NCI-H146 treated with DMSO at 0.1 percent for 48 hours (cell line): ENCODE data around the gene NSMF.
A peak's percentile ranks its signal among the peaks of the same experiment; 100 is the strongest.

Experiments used
- DNase-seq: peaks from one replicate; lab custom pipeline; 2025; ENCODE audit not compliant: unreplicated experiment; lab: John Stamatoyannopoulos, UW

NSMF gene

GRCh38 chr9:137433349-137433915, 25.7 kb downstream of the NSMF start:
- no peak for DNase-seq

GRCh38 chr9:137432687-137433348, 26.3 kb downstream of the NSMF start:
- no peak for DNase-seq

DNA sequence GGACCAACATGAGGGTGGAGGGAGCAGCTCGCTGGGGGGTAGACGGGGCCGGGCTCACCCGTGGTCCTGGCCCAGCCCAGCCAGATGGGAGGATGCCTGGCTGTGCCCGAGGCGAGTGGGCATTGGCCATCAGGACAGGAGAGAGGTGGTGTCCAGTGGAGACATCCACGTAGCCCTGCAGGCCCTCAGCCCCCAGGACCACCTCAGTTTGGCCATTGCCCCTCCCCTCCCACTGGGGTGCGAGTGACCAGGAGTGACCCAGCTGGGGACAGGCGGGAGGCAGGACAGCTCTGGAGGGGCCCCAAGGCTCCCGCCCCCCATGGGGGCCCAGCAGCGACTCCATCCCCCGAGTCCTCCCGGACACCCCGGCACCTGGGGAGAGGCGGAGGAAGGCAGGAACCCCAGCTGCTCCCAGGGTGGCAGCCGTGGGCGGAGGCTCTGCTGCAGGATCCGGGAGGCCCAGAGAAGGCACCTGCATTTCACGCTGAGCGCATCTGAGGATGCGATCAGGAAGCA, 27.7 kb downstream of the NSMF start:
- DNase-seq, result no peak

GRCh38 chr9:137430723-137431415, 28.3 kb downstream of the NSMF start:
- no peak for DNase-seq

DNA sequence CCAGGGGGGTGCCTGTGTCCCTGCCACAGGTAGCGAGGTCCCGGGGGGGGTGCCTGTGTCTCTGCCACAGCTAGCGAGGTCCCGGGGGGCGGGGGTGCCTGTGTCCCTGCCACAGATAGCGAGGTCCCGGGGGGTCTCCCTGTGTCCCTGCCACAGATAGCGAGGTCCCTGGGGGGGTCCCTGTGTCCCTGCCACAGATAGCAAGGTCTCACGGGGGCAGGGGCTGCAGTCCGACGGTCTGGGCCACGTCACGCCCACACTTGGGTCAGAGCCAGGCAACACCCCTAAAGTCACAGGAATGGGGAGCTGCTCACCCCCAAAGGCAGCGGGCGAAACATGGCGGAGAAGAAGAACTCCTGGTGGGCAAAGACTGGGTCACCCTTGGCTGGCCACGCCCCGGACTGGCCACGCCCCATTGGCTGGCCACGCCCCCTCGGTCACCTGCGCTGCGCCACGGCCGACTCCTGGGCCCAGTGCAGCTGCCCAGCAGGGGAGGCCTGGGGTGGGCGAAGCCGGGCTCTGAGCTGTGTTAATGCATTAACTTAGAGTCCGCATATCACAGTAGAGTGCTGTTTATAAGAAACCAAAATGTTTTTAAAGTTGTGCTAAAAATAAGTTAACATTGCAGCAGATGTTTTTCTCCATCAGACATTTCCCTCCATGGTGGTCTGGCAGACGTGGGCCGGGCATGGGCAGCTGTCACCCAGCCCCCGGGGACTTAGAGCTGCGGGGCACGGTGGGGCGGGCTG, 29.0 kb downstream of the NSMF start:
- peak; percentile 39 for DNase-seq

DNA sequence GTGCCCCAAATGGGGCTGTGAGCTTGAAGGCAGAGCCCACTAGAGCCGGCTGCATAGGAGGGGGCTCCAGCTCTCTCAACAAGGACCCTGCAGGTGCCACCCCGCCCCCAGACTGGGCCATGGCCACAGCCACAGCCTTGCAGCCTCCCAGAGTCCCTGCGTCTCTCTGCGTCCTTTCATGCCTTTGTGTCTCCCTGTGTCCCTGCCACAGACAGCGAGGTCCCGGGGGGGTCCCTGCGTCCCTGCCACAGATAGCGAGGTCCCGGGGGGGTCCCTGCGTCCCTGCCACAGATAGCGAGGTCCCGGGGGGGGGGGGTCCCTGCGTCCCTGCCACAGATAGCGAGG, 29.6 kb downstream of the NSMF start:
- DNase-seq, result no peak

DNA sequence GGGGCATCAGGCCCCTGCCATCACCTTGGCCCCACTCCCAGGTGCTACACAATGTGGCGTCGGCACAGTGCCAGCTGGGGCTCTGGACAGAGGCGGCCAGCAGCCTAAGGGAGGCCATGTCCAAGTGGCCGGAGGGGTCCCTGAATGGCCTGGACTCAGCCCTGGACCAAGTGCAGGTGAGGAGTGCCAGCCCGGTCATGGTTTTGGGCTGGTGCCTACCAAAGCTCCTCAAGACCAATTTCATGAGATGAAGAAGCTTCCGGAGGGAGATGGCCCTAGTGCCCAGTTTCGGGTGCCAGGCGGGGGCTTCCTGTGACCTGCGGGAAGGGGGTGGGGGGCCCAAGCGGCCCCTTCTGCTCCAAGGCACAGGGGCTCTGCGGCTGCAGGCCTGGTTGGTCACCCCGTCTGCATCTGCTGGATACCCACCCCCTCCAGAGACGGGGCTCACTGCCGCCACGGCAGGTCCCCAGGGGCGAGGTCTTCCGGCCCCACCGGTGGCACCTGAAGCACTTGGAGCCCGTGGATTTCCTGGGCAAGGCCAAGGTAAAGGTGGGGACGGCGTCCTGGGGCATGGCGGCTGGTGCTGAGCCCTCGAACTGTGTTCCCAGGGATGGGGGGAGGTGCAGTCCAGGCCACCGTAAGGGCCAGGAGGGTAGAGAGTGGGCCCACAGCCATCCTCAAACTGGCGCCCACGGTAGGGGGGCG, 30.1 kb downstream of the NSMF start:
- DNase-seq, result no peak

- DNase-seq, result no peak
Observed at GRCh38 chr9:137428311-137428630, 30.9 kb downstream of the NSMF start.

DNA sequence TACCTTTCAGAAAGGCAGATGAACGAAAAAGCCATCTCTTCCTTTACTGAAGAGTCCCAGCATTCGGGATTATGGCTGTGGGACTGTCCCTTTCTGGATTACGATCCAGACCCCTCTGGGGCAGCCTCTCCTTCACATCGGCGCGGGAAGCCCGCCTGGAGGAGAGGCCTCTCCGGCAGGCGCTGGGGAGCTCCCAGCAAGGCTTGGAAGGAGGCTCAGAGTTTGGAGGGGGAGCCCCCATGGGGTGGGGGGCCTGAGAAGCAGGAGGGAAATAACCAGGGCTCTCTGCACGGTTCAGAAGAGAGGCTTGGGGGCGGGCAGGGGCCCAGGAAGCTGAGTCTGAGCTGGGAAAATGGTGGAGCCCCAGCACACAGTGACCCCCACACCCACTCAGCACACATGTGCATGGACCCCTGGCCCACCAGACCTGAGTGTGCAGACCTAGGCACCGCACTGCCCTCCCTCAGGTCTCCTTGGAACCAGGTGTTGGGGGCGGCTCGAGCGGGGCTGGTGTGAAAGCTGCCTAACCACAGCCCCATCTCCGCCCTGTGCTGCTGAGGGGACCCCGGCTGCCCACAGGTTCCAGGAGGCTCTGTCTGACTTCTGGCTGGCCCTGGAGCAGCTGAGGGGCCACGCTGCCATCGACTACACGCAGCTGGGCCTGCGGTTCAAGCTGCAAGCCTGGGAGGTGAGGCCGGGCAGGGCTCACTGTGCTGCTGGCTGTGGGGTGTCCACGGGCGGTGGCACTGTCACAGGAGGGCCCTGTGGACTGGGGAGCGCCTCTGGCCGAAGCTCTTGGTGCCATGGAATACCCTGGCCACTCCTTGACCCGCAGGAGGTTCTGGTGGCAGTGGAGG, 31.5 kb downstream of the NSMF start:
- DNase-seq, result no peak

DNA sequence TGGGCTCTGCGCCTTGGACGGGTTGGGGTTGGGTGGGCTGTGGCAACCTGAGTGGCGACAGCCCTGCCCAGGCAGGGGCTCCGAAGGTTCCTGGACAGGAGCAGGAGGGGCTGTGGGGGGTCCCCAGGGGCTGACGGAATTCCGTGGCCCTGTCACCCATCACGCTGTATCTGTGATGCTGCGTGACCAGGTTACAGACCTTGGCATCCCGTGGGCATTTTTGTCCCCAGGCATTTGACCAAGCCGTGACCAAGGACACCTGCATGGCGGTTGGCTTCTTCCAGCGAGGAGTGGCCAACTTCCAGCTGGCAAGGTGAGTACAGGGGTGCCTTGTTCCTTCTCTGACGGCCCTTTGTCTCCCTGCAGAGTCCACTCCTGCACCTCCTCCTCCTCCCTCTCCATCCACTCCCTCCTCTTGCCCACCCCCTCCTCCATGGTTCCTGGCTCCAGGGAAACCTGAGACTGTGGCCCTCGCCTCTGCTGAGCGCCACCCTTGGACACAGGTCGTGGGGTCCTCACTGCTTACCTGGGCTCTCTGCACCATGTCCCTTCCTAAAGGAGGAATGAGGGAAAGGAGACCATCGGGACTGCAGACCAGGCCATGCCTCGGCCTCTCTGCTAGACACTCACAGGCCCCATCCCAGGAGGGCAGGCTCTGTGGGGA, 33.0 kb downstream of the NSMF start:
- no peak for DNase-seq

DNA sequence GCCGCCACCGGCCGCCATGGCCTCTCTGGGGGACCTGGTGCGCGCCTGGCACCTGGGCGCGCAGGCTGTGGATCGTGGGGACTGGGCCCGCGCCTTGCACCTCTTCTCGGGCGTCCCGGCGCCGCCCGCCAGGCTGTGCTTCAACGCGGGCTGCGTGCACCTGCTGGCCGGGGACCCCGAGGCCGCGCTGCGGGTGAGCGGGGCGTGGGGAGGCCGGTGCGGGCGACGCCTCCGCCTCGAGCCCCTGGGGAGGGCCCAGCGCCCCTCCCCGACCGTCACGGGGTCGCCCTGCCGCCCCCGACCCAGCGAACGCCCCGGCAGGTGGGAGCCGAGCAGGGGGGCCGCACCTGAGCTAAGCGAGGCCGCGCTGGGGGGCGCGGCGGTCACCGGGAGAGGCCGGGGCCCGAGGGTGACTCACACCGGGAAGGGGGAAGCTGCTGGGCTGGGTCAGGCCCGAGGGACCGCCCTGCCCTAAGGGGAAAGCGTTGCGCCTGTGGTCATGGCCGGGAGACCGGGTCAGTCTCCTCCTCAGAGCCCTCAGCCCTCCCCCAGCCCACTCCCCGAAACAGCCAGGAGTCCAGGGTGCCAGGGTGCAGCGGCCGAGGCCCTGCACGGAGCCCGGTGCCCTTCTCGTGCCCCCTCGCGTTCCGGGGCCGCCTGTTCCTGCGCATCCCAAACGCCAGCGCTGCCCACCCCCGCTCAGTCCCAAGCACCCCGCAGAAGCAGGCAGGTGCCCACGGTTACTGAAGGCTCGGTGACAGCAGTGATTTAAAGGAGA, 35.4 kb downstream of the NSMF start:
- no peak for DNase-seq

DNA sequence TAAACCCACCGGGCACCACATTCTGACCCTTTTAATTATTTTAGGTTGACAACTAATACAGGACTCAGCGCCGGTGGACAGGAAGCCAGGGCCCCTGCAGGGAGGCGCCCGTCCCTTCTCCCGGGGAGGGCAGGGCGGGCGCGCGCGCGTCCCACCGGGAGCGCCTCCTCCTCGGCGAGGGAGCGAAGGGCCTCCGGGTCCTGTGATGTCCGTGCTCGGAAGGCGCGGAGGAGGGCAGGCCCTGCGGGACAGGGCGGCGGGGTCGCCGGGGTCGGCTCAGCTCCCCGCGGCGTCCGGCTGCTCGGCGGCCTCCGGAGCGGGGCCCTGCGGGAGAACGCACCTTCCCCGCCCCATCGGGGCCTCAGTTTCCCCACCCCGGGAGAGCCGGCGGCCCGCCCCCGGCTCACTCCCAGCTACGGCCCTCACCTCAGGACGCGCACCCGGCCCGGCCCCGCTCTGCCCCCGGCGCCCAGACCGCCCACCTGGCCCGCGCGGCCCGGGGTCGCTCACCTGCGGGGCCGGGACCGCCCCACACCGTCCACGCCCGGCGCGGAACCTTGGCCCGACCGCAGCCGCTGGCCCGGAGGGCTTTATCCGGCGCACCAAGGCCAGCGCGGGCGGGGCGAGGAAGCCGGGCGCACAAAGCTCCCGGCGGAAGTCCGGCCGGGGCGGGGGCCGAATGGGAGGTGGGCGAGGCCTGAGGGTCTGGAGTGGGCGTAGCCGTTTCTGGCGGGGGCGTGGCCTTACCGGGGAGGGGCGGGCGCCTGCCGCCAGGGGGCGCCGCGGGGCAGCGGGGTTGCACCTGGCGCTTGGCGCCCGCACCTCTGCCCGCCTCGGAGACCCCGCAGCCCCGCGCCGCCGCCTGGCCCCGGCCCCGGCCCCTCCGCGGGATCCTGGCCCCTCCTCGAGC, 36.3 kb downstream of the NSMF start, which contains the start of the genes EXD3 and NOXA1:
EXD3 (minus strand) TSS at position 559 of the 910 bp plus-strand sequence. CDS start 27,805 bp downstream, outside the sequence.
NOXA1 (plus strand) TSS at position 790 of the 910 bp plus-strand sequence. CDS start 137 bp downstream, outside the sequence.
- DNase-seq, result peak; percentile 58

- no peak for DNase-seq
Observed at GRCh38 chr9:137421838-137422603, 37.1 kb downstream of the NSMF start.

GRCh38 chr9:137417161-137418021, 41.7 kb downstream of the NSMF start:
- DNase-seq, result no peak

DNA sequence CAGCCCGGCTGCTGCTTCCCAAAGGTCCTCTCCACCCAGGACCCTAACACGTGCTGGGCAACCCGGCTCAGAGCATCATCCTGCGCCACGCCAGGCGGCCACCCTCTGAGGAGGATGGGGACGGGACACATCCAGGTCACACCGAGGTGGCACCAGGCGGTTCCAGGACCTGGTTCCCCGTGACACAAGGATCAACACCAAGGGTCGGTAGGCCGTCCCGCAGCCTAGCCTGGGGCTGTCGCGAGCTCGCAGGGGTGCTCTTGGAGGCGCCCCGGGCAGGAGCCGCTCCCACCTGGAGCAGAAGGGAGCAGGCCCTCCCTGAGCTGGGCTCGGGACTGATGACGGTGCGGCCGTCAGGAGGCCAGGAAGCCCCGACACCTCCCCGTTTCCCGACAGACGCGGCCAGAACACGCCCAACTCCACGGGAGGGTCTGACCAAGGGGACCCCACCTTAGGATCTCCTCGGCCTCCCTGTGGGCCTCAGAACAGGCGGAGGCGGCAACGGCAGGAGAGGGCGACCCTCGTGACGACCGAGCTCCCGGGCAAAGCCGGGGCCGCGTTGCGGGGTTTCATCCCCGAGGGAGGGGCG, 42.5 kb downstream of the NSMF start:
- no peak for DNase-seq
